GM19238 (cell line): ENCODE measurements around the gene KPNA5.

Experiments
- DNase-seq: peaks from one replicate; pipeline ENCODE4 v3.0.0; 2011; ENCODE audit warnings: low spot score; ENCODE audit not compliant: insufficient read length

Gene KPNA5

DNA sequence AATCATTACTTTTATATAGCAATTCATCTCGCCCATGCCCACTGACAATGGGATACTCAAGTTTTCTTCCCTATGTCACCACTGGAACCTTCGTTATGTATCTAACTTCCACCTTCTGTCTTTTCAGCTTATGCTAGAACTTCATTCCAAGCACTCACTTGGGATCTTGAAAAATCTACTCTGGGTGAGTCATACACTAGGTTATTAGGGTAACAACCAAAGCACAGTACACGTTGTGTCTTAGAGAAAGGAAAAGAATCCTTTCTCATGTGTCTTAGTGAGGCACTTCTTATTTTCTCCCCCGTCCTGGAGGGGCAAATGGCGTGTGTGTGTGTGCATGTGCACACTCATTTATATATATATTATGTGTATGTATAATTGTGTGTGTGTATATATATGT is 102.8 kb downstream of the KPNA5 start:
- DNase-seq = no peak
